Measurements from ENCODE around the gene LRP1B.
A peak's percentile ranks its signal among the peaks of the same experiment; 100 is the strongest.

The LRP1B gene

GRCh38 chr2:140529706-140530105 is 1601.1 kb downstream of the LRP1B start:
- no peak for DNase-seq (ENCODE audit: low spot score)

DNA sequence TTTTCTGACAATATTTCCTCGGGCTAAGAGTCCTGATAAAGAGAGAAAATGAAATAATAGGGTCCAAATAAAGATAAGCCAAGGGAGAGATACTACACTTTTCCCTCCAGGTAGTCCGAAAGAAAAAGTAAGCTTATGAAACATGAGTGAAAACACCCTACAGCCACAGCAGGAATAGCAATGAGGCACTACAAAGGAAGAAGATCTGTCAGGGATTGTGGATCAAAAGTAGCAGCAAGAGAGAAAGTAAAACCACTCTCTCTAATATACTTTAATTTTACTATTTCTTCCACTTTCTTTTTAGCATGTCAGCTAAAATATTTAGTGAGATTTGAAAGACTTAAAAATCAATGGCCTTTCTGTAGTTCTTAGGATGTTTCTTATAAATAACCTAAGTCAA is 1601.8 kb downstream of the LRP1B start:
- DNase-seq (ENCODE audit: low spot score), result no peak

- DNase-seq (ENCODE audit: low spot score), result peak; percentile 95
Measured at GRCh38 chr2:140526575-140526974, 1604.2 kb downstream of the LRP1B start.

DNA sequence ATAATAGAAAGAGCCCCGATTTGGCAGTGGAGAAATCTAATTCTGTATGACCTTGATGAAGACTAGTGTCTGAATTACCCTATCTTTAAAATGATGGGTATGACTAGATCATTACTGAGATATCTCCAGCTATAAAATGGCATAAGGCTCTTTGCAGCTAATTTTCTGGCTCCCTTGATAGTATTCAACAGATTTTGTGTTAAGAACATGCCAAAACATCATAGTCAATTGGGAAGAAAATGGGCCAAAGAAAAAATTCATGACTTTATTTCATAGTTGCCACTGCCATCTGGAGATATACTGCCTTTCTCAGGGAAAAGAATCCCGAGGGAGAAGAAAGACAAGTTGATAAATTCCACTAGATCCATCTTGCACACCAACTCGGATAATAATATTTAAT is 1618.7 kb downstream of the LRP1B start:
- DNase-seq (ENCODE audit: low spot score), result no peak

GRCh38 chr2:140509765-140510164 is 1621.1 kb downstream of the LRP1B start:
- DNase-seq (ENCODE audit: low spot score), result no peak

GRCh38 chr2:140508756-140509155 is 1622.1 kb downstream of the LRP1B start:
- no peak for DNase-seq (ENCODE audit: low spot score)

- DNase-seq (ENCODE audit: low spot score), result peak; percentile 33
Measured at GRCh38 chr2:140506606-140507005, 1624.2 kb downstream of the LRP1B start.

DNA sequence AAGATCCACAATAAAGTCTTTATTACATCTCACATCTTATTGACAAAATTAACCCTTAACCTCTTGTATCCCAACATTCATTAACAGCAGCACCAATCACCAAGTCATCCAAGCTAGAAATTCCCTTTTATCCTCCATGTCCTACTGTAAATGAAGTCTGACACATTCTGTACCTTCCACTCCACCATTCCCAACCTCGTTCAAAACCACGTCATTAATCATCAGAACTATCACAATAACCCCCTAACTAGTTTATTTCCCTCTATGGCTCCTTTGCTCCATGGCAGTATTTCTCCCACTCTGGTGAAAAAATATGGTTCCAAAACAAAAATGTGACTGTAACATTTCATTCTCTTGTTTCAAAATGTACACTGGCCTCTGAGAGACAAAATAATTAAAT is 1626.2 kb downstream of the LRP1B start:
- peak; percentile 29 for DNase-seq (ENCODE audit: low spot score)

- peak; percentile 21 for DNase-seq (ENCODE audit: low spot score)
Measured at GRCh38 chr2:140502951-140503630, 1627.7 kb downstream of the LRP1B start.

DNA sequence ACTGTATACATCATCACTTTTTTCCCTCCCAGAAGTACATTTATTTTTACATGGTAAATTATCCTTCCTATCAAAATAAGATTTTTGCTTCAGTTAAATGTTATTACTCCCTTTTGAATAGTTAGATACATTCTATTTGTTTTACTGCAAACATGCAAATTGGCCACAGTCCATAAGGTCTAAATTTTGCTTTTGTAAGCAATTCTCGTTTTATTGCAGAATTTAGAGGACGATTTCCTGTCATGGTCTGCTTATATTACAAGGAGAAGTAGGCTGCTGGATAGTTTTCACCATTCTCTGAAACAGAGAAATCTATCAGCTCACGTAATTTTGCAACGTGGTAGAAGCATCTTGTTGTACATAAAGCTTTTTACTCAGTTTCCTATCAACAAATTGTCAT is 1632.5 kb downstream of the LRP1B start:
- DNase-seq (ENCODE audit: low spot score), result no peak

DNA sequence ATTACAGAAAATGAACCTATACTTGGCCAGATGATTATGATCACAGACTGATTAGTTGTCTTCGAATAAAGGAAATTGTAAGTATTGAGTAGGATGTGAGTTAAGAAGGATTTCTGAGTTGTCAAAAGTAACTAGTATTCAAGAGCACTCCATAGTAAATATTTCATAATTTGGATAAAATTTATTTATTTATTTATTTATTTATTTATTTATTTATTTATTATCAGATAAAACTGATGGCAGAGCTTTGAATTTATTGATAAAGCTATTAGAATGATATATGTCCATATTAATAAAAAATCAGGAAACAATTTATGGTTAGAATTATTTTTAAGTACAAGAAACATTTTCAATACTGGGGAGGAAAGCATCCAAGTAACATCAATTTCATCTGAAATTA is 1634.1 kb downstream of the LRP1B start:
- no peak for DNase-seq (ENCODE audit: low spot score)

DNA sequence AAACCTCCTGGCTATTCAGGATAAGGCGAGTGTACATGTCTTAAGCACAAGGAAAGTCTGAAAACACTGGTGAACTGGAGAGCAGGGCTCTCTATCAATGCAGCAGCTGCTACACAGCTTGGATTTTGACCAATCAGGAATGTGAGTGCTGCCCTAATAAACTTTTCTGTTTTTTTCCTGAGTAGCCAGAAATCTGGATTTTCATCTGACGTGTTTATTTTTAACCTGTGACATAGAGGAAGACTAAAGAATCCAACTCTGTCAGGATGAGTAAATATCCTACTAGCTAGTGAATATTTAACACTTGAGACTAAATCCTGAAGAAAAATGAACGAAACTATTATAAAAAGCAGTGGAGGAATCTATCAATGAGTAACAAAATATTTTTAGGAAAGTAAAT is 1638.9 kb downstream of the LRP1B start:
- peak; percentile 53 for DNase-seq (ENCODE audit: low spot score)

GRCh38 chr2:140489193-140489592 is 1641.6 kb downstream of the LRP1B start:
- no peak for DNase-seq (ENCODE audit: low spot score)

GRCh38 chr2:140481136-140481535 is 1649.7 kb downstream of the LRP1B start:
- DNase-seq (ENCODE audit: low spot score), result no peak

DNA sequence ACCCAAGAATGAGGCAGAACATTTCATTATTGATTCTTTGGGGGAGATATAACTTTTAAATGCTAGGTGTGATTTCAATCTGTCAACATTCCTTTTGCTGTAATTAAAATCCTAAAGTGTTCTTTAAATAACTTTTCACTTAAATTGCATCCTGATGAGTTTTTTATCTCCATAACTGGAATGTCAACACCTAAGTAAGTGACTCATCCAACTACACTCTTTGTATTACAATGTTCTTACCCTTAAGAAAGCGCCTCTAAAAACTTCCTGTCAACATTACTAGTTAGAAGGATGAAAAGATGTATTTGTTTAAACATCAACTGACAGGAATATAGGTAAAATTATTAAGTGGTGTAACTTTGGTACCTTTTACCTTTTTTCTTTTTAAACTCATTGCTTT is 1657.0 kb downstream of the LRP1B start:
- peak; percentile 23 for DNase-seq (ENCODE audit: low spot score)

DNA sequence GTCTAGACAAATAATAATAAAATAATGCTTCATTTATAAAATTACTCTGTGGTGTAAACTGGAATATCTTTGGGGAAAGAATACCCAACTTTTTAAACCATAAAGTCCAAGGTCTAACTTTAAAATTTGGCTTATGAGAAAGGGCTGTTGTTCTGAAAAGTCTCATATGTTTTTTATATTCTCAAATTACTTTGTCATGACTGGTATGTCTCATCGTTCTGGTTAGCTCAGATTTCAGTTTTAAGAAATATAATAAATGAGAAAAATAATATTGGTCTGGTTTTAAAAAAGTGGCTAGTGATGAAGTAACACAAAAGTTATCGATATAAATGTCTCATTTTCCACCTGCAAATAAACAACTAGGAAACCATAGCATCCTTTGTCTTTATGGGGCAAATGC is 1658.1 kb downstream of the LRP1B start:
- no peak for DNase-seq (ENCODE audit: low spot score)

DNA sequence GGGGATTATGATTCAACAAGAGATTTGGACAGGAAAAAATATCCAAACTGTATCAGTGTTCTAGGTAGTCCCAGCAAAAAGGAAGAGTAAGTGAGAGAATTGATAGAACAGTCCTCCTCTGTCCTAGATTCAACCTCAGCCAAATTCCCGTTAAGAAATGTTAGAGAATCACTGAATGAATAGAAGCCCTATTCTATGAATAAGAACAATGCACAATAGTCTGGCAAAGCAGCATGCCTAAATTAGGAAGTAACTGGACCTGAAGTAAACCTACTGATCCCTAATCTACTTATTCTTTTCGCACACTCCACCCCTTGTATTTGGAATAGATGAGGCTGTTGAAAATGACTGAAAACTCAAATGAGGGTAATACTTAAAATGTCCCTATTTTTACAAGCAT is 1665.5 kb downstream of the LRP1B start:
- no peak for DNase-seq (ENCODE audit: low spot score)

DNA sequence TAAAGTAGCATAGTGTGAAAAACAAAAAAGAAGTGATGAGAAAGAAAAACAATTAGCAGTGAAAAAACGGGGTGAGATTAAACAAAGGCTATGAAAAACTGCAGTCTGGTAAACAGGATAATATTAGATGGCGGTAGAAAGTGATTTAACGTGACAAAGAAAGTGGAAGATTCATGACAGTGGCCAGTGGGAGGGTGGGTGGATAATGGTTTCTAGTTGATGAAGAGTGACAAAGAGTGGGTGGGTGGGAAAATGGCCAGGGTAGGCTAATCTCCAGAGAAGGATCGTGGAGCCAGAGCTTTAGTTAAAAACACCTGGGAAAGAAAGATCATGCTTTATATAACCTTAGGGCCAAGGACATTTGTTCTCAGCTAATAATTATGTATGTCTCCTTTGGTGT is 1667.8 kb downstream of the LRP1B start:
- DNase-seq (ENCODE audit: low spot score), result no peak

- peak; percentile 63 for DNase-seq (ENCODE audit: low spot score)
Measured at GRCh38 chr2:140457483-140457882, 1673.3 kb downstream of the LRP1B start.

GRCh38 chr2:140455315-140455714 is 1675.5 kb downstream of the LRP1B start:
- no peak for DNase-seq (ENCODE audit: low spot score)

DNA sequence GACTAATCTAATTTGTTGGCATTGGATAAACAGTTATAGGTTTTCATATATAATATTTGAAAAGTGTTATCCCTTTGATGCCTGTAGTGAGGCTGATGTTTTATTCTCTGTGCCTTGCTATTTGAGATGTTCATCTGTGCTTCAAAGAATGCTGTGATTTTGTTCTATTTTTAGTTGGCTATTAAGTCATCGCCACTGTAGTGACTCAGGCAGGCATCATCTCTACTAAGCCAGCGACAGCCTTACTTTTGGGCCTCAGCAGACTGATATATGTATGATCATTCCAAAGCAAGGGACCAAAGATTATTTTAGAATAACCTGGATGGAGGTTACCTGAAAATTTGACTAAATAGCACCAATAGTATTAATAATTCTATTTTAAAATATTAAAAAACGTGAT is 1676.1 kb downstream of the LRP1B start:
- DNase-seq (ENCODE audit: low spot score), result peak; percentile 76

- DNase-seq (ENCODE audit: low spot score), result no peak
Measured at GRCh38 chr2:140451324-140451723, 1679.5 kb downstream of the LRP1B start.

DNA sequence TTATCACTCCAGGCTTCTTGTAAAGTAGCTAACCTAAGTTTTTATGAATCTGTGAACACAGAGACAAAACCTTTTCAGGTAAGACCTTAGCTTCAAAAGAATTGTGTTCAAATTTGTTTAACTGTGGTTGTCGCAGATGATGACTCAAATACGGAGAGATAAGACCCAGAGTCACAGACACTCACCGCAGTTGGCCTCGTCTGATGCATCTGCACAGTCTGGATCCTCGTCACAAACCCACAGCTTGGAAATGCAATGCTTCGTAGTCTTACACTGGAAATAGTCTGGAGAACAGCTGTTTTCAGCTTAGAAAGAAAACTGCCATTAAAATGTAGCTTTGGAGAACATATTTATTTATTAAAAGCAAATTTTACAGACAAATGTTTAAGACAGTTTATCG is 1688.5 kb downstream of the LRP1B start:
- no peak for DNase-seq (ENCODE audit: low spot score)

DNA sequence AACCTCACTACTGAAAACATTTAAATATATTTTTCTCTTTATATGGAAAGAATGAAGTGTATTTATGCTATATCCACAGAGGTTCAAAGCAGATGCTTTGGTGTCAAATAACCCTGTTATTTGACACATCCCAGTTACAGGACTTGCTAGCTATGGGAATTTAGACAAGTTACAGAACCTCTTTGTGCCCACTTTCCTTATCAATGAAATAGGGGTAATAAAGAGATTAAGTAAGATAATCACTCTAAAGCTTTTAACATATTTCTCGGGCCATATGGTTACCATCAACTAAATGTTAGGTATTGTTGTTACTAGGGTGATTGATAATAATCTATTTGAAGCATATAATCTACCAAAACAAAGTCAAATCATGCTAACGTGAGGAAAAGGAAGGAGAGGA is 1690.0 kb downstream of the LRP1B start:
- no peak for DNase-seq (ENCODE audit: low spot score)

DNA sequence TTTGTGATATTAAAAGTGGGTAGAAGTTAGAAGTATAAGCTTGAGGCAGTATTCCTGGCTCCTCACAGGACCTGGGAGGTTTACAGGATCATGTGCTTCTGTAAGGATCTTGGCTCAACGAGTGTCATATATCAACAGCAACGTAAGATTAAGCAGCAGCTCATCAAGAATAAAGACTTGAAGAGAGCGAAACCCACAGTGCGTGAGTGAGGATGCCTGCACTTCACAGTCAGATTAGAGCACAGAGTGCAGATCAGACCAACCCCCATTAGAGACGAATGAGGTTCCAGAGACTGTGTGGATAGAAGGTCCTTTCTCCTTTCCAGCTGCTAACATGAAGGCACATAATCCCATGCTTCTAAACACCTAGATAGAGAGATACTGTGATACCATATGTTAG is 1693.9 kb downstream of the LRP1B start:
- DNase-seq (ENCODE audit: low spot score), result no peak
